ENCODE results near the gene STK4. TPM values are rescaled to one million over a fixed set of nuclear protein-coding genes. Genes with fewer than 3 reads are reported as not detected.

STK4 gene
- total RNA-seq, 1 donor from 2014 or later, result 34.8 TPM

DNA sequence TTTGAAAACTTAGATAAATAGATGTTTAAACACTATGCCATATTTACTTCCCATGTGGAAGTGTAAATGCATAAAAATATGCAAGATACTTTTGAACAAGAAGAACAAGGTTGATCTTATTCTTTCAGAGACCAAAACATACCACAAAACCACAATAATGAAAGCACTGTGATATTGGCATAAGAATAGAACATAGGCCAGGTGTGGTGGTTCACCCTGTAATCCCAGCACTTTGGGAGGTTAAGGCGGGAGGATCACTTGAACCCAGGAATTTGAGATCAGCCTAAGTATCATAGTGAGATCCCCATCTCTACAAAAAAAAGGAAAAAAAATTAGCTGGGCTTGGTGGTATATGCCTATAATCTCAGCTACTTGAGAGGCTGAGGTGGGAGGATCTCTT, 68.1 kb downstream of the STK4 start:
- FAIRE-seq (no peak), DNase-seq (ENCODE audit: low read depth) (no peak)
- H3K36me3 ChIP-seq (ENCODE audit: control insufficient read depth, insufficient read depth, low read length), result peaks cover 1% of the 10 kb centered on the region
- TF ChIP-seq, protein P1, sequence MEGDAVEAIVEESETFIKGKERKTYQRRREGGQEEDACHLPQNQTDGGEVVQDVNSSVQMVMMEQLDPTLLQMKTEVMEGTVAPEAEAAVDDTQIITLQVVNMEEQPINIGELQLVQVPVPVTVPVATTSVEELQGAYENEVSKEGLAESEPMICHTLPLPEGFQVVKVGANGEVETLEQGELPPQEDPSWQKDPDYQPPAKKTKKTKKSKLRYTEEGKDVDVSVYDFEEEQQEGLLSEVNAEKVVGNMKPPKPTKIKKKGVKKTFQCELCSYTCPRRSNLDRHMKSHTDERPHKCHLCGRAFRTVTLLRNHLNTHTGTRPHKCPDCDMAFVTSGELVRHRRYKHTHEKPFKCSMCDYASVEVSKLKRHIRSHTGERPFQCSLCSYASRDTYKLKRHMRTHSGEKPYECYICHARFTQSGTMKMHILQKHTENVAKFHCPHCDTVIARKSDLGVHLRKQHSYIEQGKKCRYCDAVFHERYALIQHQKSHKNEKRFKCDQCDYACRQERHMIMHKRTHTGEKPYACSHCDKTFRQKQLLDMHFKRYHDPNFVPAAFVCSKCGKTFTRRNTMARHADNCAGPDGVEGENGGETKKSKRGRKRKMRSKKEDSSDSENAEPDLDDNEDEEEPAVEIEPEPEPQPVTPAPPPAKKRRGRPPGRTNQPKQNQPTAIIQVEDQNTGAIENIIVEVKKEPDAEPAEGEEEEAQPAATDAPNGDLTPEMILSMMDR (IDR thresholded peaks at IDR 0.05; ENCODE audit: insufficient read depth, low read length, severe bottlenecking), result no peak
- no peak overlapping the region for H3K4me3 ChIP-seq (ENCODE audit: low read depth, low read length)
- H3K27me3 ChIP-seq (ENCODE audit: control insufficient read depth, insufficient read depth, low read length), result no peaks in the 10 kb centered on the region

DNA sequence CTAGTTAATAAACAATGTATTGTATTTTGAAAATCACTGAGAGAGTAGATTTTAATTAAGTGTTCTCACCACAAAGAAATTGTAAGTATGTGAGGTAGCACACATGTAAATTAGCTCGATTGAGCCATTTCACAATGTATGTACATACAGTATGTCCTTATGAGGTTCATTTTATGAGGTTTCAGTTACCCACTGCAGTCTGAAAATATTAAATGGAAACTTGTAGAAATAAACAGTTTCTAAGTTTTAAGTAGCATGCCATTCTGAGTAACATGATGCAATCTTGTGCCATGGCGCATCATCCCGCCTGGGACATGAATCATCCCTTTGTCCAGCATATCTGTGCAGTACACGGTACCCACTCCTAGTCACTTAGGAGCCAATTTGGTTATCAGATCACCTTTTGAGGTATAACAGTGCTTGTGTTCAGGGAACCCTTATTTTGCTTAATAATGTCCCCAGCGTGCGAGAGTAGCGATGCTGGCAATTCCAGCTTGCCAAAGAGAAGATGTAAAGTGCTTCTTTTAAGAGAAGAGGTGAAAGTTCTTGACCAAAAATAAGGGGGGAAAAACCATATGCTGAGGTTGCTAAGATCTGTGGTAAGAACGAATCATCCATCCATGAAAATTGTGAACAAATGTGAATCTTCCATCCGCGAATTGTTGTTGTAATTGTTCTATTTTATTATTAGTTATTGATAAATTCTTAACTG, 69.9 kb downstream of the STK4 start:
- TF ChIP-seq, protein P1 (IDR thresholded peaks at IDR 0.05; ENCODE audit: insufficient read depth, low read length, severe bottlenecking), result no peak
- Histone ChIP-seq H3K27me3 (ENCODE audit: control insufficient read depth, insufficient read depth, low read length) (no peaks in the 10 kb centered on the region), H3K36me3 (ENCODE audit: control insufficient read depth, insufficient read depth, low read length) (peaks cover 1% of the 10 kb centered on the region), H3K4me3 (ENCODE audit: low read depth, low read length) (no peak overlapping the region)
- no peak for FAIRE-seq
- peak; percentile 80 for DNase-seq (ENCODE audit: low read depth)

DNA sequence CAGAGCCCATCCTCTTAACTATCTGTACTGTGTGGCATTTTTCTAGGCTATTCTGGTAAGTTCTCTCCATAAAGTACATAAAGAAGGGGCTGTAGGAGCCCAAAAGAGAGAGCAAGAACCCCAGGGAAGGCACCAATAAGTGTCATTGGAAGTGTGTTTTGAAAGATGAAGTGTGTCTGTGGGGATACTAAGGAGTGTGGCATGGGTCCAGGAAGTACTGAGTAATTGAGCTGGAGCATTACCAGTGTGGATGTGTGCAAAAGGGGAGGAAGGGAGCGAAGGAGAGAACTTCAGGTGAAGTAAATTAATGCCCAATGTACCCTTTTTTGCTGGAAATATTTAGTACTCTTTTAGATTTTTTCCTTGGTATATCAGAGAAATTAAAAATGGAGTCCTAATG, 70.7 kb downstream of the STK4 start:
- Histone ChIP-seq H3K36me3 (ENCODE audit: control insufficient read depth, insufficient read depth, low read length) (peaks cover 1% of the 10 kb centered on the region), H3K4me3 (ENCODE audit: low read depth, low read length) (no peak overlapping the region), H3K27me3 (ENCODE audit: control insufficient read depth, insufficient read depth, low read length) (no peaks in the 10 kb centered on the region)
- TF ChIP-seq, protein P1 (IDR thresholded peaks at IDR 0.05; ENCODE audit: insufficient read depth, low read length, severe bottlenecking), result no peak
- DNase-seq (ENCODE audit: low read depth) (peak; percentile 64), FAIRE-seq (no peak)

DNA sequence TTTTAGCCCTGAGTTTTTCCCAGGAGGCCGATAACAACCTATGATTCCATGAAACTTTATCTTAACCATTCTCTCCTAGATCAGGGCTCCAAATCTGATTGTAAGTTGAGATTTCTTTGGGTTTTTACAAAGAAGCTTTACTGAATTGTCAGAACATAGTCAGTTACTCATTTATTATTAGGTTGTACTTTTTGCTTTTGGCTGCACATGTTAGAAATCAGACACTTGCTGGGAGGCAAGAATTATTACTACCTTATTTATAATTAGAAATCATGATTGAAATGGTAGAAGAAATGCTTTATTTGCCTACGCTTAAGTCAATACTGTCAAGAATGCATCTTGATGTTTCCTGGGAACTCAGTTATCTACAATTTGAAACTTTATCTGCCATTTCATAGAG, 71.3 kb downstream of the STK4 start:
- no peaks in the 10 kb centered on the region for H3K27me3 ChIP-seq (ENCODE audit: control insufficient read depth, insufficient read depth, low read length)
- FAIRE-seq (no peak), DNase-seq (ENCODE audit: low read depth) (no peak)
- H3K4me3 ChIP-seq (ENCODE audit: low read depth, low read length), result no peak overlapping the region
- peaks cover 1% of the 10 kb centered on the region for H3K36me3 ChIP-seq (ENCODE audit: control insufficient read depth, insufficient read depth, low read length)
- TF ChIP-seq, protein P1 (IDR thresholded peaks at IDR 0.05; ENCODE audit: insufficient read depth, low read length, severe bottlenecking), result no peak

DNA sequence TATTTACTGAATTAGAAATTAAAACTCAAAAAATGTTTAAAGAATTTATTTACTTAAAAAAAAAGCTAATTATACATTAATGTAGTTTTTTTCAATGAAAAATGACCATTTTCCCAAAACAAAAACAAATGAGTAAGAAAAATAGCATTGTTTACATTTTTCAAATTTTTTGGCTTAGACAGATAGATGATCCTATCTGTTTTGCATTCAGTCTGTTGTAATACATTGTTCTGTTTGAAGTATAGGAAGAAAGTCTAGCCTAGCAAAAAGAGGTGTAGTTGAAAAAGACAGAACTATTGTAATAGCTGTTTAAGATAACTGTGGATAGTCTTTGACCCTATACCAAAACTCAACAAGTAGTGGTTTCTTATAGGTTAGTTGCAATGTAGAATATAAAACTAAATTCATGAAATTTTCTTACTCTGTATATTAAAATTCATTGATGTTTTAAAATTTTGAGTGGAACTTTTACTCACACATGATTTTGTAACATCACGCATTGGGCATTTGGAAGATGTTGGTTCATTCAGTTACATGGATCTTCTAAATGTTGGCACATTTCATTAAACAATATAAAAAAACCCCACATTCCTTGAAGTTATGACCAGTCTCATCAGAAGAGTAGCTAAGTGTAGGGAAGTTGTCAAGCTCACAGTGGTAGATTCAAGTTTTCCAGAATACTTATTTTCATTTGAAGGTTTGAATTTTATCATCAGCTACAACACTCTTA, 72.6 kb downstream of the STK4 start:
- H3K36me3 ChIP-seq (ENCODE audit: control insufficient read depth, insufficient read depth, low read length), result peaks cover 1% of the 10 kb centered on the region
- no peak for DNase-seq (ENCODE audit: low read depth)
- FAIRE-seq, result no peak

More for the DNA sequence above, 72.6 kb downstream of the STK4 start:
- no peaks in the 10 kb centered on the region for H3K27me3 ChIP-seq (ENCODE audit: control insufficient read depth, insufficient read depth, low read length)
- H3K4me3 ChIP-seq (ENCODE audit: low read depth, low read length), result no peak overlapping the region
- TF ChIP-seq, protein P1 (IDR thresholded peaks at IDR 0.05; ENCODE audit: insufficient read depth, low read length, severe bottlenecking), result no peak

All from bronchial epithelial cell (primary cell).